Neural progenitor cell (in vitro differentiated cells): ENCODE results near the gene KDM4B.

Experiments used
- EZH2 ChIP-seq: fragments of 200-600 bp; sonication (generic); IDR thresholded peaks from 2 replicates; pipeline ENCODE4 v1.6.1; 2017; ENCODE audit warnings: antibody characterized with exemption, mild to moderate bottlenecking, moderate library complexity
- EZH2phosphoT487 ChIP-seq: fragments of 200-600 bp; sonication (generic); IDR thresholded peaks from 2 replicates; pipeline ENCODE4 v1.6.1; 2017; ENCODE audit warnings: antibody characterized with exemption

GRCh38 chr19:4972509-4973230 lies 3.8 kb downstream of the KDM4B start:
- TF ChIP-seq EZH2 = no peak
- TF ChIP-seq EZH2phosphoT487 = no peak
